Measurements from ENCODE around the gene ZMAT5.

DNA sequence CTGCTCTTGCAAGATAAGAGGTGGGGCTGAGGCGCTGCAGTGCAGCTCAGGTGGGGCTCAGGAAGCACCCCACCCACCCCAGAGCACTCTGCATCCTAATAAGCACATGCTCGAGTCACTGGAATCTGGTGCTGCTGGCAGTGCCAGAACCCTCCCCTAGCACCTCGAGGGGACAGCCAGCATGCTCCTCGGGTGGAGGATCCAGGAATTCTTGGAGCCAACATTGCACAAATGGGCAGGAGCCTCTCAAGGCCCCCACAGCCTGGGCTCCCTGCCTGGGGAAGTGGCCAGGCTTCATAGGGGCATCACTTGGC lies 74.5 kb downstream of the ZMAT5 start:
- TF ChIP-seq, protein P1, sequence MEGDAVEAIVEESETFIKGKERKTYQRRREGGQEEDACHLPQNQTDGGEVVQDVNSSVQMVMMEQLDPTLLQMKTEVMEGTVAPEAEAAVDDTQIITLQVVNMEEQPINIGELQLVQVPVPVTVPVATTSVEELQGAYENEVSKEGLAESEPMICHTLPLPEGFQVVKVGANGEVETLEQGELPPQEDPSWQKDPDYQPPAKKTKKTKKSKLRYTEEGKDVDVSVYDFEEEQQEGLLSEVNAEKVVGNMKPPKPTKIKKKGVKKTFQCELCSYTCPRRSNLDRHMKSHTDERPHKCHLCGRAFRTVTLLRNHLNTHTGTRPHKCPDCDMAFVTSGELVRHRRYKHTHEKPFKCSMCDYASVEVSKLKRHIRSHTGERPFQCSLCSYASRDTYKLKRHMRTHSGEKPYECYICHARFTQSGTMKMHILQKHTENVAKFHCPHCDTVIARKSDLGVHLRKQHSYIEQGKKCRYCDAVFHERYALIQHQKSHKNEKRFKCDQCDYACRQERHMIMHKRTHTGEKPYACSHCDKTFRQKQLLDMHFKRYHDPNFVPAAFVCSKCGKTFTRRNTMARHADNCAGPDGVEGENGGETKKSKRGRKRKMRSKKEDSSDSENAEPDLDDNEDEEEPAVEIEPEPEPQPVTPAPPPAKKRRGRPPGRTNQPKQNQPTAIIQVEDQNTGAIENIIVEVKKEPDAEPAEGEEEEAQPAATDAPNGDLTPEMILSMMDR (conservative IDR thresholded peaks at IDR 0.05 in 1 of 2, IDR thresholded peaks at IDR 0.05 in 1 of 2; ENCODE audit: extremely low read depth in 1 of 2, insufficient read depth in 1 of 2, low read depth in 1 of 2, low read length in 2 of 2): no peak
- TF ChIP-seq EZH2 (IDR thresholded peaks at IDR 0.05; ENCODE audit: borderline replicate concordance, low read length): no peak
